Myocyte (in vitro differentiated cells): ENCODE results near the gene FOXD4L4. TPM values are rescaled to one million over a fixed set of nuclear protein-coding genes. Genes with fewer than 3 reads are reported as not detected.
A peak's percentile ranks its signal among the peaks of the same experiment; 100 is the strongest.
"Not testable (repeated sequence)": the region's sequence is repeated elsewhere in the genome, so short reads cannot be mapped to it uniquely, and the experiment has no call there.

Experiments
- DNase-seq: peaks from one replicate; pipeline ENCODE4 v3.0.0-alpha.2; 2012; ENCODE audit warnings: low read depth
- polyA plus RNA-seq: library from polyadenylated mRNA; unstranded; fragments of >200 nt; gene quantifications from one replicate; pipeline ENCODE4 v1.2.1, GENCODE V29; 2012; ENCODE audit warnings: missing spikeins
- total RNA-seq: library from RNA; depleted of rRNA; stranded (reverse); fragments of >200 nt; gene quantifications from 2 replicates; pipeline ENCODE4 v1.2.3, GENCODE V29; 2014

Gene FOXD4L4
- 0.16 TPM in 1 of 2 replicates, not detected in the other for total RNA-seq
- polyA plus RNA-seq: 0.04 TPM

- DNase-seq: not testable (repeated sequence)
Observed at GRCh38 chr9:65737096-65737564, at the start of gene FOXD4L4. FOXD4L4 (plus strand) TSS chr9:65737146; CDS start chr9:65737146, 0 bp downstream.

- peak; percentile 23 for DNase-seq
Observed at GRCh38 chr9:65703550-65703949, 33.4 kb upstream of the FOXD4L4 start.

- DNase-seq: not testable (repeated sequence)
Observed at GRCh38 chr9:65714445-65714844, 22.5 kb upstream of the FOXD4L4 start.

GRCh38 chr9:65738133-65738532, 1.2 kb downstream of the FOXD4L4 start:
- DNase-seq: not testable (repeated sequence)

Other genes with a start within 250 kb of the FOXD4L4 start
- 26.2 and 27.9 TPM in 2 replicates for gene ZNG1E, start 61.2 kb upstream of the FOXD4L4 start, total RNA-seq